Kidney (tissue), 14 donors: ENCODE results near the gene SPAG6. TPM values are rescaled to one million over a fixed set of nuclear protein-coding genes. Genes with fewer than 3 reads are reported as not detected.

Source experiments
- DNase-seq, 5 donors: peaks; one replicate each; pipeline ENCODE4 v3.0.0-alpha.2; 2013 to 2020
- FAIRE-seq: peaks from 2 replicates; lab custom pipeline; 2012; peaks lifted over from hg19 to GRCh38; lab: Jason Lieb, UNC
- H3K27ac ChIP-seq, 2 donors: one replicate each; pipeline ENCODE4 v1.7.0; 2013; ENCODE audit warnings: low read depth in 2 of 2, low read length in 2 of 2, inconsistent platforms in 1 of 2
- H3K27me3 ChIP-seq: one replicate; pipeline ENCODE4 v1.7.1; 2013; ENCODE audit warnings: low read length, inconsistent platforms; ENCODE audit not compliant: control insufficient read depth, insufficient read depth
- H3K36me3 ChIP-seq, 3 donors: one replicate each; pipeline versions ENCODE4 v1.7.0 to v1.7.1; 2013; ENCODE audit warnings: low read length in 3 of 3, control low read depth in 1 of 3, inconsistent platforms in 1 of 3; ENCODE audit not compliant: insufficient read depth in 3 of 3, control insufficient read depth in 2 of 3
- H3K4me1 ChIP-seq, 3 donors: one replicate each; pipeline versions ENCODE4 v1.7.0 to v1.7.1; 2013; ENCODE audit warnings: low read length in 3 of 3, inconsistent platforms in 1 of 3, low read depth in 1 of 3; ENCODE audit not compliant: control insufficient read depth in 2 of 3, insufficient read depth in 2 of 3
- H3K4me3 ChIP-seq, 3 donors: one replicate each; pipeline versions ENCODE4 v1.7.0 to v1.8.1; 2013; ENCODE audit warnings: low read length in 3 of 3, control low read depth in 1 of 3, inconsistent platforms in 1 of 3
- H3K9ac ChIP-seq, 3 donors: one replicate each; pipeline versions ENCODE4 v1.7.0 to v1.7.1; 2013; ENCODE audit warnings: low read length in 3 of 3, control low read depth in 1 of 3, inconsistent platforms in 1 of 3
- H3K9me3 ChIP-seq, 3 donors: one replicate each; pipeline versions ENCODE4 v1.7.0 to v1.7.1; 2013; ENCODE audit warnings: low read length in 3 of 3, control low read depth in 1 of 3, inconsistent platforms in 1 of 3; ENCODE audit not compliant: control insufficient read depth in 2 of 3, insufficient read depth in 1 of 3
- intact Hi-C: fragments of 100-400 bp; cut with DNase I; formaldehyde crosslinking; loops from one replicate; pipeline ENCODE4 v1.11.1; 2022
- polyA plus RNA-seq: library from polyadenylated mRNA; stranded (reverse); fragments of 350-450 nt; fragmentation: Illumina TruSeq; extraction: RNeasy Lipid Tissue Mini Kit (QIAGEN cat#74804); gene quantifications from one replicate; pipeline ENCODE4 v1.2.3, GENCODE V29; 2014; ENCODE audit warnings: low read depth, low replicate concordance; ENCODE audit not compliant: insufficient read depth
- total RNA-seq: library from RNA; stranded (reverse); fragmentation: NEBNext Ultra II Directional; extraction: Animal tissue kit (Norgen Biotek cat#: 25700); gene quantifications from one replicate; pipeline ENCODE4 v1.2.1, GENCODE V29; 2021
- TF ChIP-seq, protein P1 (sequence below): IDR thresholded peaks from 3 replicates; pipeline ENCODE4 v1.5.1; 2012; ENCODE audit warnings: mild to moderate bottlenecking, moderate library complexity, borderline replicate concordance; ENCODE audit not compliant: insufficient read depth; ENCODE audit errors: extremely low read depth
- donor health status: control.
- donor health status: control.
- donor health status: control.
- donor health status: control.
- donor health status: control.
- donor health status: DM: yes; HTN: yes; CAD: no.
- donor health status: Normal renal cell carcinoma (clear cell type).

The SPAG6 gene
- total and polyA plus RNA-seq, 2 donors from 2014 or later, result 0.30 to 8.4 TPM

DNA sequence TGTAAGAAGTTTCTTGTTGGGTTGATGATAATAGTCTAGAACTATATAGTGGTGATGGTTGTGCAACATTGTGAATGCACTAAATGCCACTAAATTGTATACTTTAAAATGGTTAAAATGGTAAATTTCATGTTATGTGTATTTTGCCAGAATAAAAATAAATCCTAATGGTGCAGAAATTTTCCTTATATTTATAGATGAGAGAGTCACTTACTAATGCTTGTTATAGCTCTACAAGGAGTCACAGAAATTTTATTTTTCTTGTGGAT is 21.1 kb downstream of the SPAG6 start:
- no peak overlapping the region for H3K9ac ChIP-seq
- no peaks in the 10 kb centered on the region for H3K36me3 ChIP-seq
- H3K27ac ChIP-seq, result no peak overlapping the region
- no peaks in the 10 kb centered on the region for H3K27me3 ChIP-seq
- FAIRE-seq (no peak), DNase-seq (no peak)
- TF ChIP-seq, protein P1, sequence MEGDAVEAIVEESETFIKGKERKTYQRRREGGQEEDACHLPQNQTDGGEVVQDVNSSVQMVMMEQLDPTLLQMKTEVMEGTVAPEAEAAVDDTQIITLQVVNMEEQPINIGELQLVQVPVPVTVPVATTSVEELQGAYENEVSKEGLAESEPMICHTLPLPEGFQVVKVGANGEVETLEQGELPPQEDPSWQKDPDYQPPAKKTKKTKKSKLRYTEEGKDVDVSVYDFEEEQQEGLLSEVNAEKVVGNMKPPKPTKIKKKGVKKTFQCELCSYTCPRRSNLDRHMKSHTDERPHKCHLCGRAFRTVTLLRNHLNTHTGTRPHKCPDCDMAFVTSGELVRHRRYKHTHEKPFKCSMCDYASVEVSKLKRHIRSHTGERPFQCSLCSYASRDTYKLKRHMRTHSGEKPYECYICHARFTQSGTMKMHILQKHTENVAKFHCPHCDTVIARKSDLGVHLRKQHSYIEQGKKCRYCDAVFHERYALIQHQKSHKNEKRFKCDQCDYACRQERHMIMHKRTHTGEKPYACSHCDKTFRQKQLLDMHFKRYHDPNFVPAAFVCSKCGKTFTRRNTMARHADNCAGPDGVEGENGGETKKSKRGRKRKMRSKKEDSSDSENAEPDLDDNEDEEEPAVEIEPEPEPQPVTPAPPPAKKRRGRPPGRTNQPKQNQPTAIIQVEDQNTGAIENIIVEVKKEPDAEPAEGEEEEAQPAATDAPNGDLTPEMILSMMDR, result no peak
- no peaks in the 10 kb centered on the region for H3K4me1 ChIP-seq
- intact Hi-C loops, result no loop called here
- H3K9me3 ChIP-seq, result no peaks in the 10 kb centered on the region
- no peak overlapping the region for H3K4me3 ChIP-seq

DNA sequence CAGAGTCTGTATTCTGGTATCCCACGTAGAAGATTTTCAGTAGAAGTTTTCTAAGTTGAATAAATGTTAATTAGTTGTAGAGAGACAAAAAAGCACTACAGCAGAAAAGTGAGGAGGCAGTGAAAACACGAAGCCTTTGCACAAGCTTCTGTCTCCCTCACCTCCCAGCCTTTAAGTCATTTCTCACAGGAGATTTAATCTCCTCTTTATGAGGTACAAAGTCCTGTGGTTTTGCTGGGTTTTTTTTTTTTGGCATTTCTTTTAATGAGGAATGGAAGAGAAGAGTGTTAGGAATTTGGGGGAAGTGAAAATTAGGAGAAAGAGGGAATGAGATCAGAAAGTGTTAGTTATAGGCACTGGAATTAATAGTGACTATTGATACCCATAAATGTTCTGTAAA is 21.5 kb downstream of the SPAG6 start:
- DNase-seq, result no peak
- no peak overlapping the region for H3K9ac ChIP-seq
- H3K4me1 ChIP-seq, result no peaks in the 10 kb centered on the region
- H3K4me3 ChIP-seq, result no peak overlapping the region
- no peak overlapping the region for H3K27ac ChIP-seq
- no peaks in the 10 kb centered on the region for H3K9me3 ChIP-seq
- H3K36me3 ChIP-seq, result no peaks in the 10 kb centered on the region
- FAIRE-seq, result no peak
- no peaks in the 10 kb centered on the region for H3K27me3 ChIP-seq
- TF ChIP-seq, protein P1, result no peak
- intact Hi-C loops, result no loop called here

DNA sequence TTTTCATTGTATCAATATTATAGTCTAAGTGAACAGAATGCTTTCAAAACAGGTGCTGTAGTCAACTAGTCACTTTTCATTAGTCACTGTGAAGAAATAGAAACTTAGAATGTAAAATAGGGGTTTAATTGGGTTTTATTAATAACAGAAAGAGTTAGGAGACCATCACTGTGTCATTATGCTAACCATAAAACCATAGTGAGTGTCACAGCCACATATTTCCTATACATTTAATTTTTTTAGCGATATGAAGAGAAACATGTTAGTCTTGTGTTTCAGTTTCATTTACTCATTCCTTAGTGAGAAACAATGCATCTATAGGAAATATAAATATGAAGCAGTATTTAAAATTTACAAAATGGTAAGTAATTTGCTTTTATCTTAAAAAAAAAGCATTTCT is 22.2 kb downstream of the SPAG6 start:
- Histone ChIP-seq H3K27ac (no peak overlapping the region), H3K36me3 (no peaks in the 10 kb centered on the region), H3K4me1 (no peaks in the 10 kb centered on the region), H3K9me3 (no peaks in the 10 kb centered on the region), H3K9ac (no peak overlapping the region), H3K4me3 (no peak overlapping the region), H3K27me3 (no peaks in the 10 kb centered on the region)
- TF ChIP-seq, protein P1, result no peak
- FAIRE-seq (no peak), DNase-seq (no peak)
- intact Hi-C loops, result no loop called here

DNA sequence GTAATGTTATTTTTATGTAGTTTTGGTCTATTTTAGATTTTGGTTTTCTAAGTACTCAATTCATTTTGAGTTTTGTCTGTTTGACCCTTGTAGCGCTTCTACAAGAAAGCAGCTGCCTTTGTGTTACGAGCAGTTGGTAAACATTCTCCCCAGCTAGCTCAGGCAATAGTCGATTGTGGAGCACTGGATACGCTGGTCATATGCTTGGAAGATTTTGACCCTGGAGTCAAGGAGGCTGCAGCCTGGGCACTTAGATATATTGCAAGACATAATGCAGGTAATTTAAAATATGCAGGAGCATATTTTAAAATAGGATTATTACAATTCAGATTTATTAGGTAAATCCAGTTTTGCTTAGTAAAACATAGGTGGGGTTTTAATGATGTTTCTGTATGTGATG is 23.1 kb downstream of the SPAG6 start:
- Histone ChIP-seq H3K27me3 (no peaks in the 10 kb centered on the region), H3K27ac (no peak overlapping the region), H3K4me3 (no peak overlapping the region), H3K9ac (no peak overlapping the region), H3K4me1 (no peaks in the 10 kb centered on the region), H3K9me3 (no peaks in the 10 kb centered on the region), H3K36me3 (no peaks in the 10 kb centered on the region)
- TF ChIP-seq, protein P1, result no peak
- FAIRE-seq (no peak), DNase-seq (no peak)
- intact Hi-C loops, result no loop called here
